ENCODE measurements around the gene FREY1.

- TF ChIP-seq CTCF (CRISPR knock-in tag; IDR thresholded peaks at IDR 0.05) (no peak), TBL1XR1 (IDR thresholded peaks at IDR 0.05; ENCODE audit: borderline replicate concordance, low read length, partially characterized antibody) (no peak)
Observed at GRCh38 chr11:45909594-45910475, 2.8 kb upstream of the FREY1 start.
